GM12878 (cell line): ENCODE measurements around the gene PCYOX1L. TPM values are rescaled to one million over a fixed set of nuclear protein-coding genes. Genes with fewer than 3 reads are reported as not detected.

ENCODE experiments used
- ATAC-seq: fragments of 200-7000 bp; cut with Tn5 transposase; 3 replicates; pipeline ENCODE4 v1.9.1; 2020; ENCODE audit warnings: mild to moderate bottlenecking, moderate library complexity
- BruUV-seq: library from RNA; stranded (reverse); fragments of 400-500 nt; replicated peaks from 2 replicates; lab custom pipeline; 2021; lab: Mats Ljungman, UMichigan
- CTCF ChIA-PET: fragments of 300-600 bp; sonication (Branson Sonifier 250); formaldehyde crosslinking; extraction: SDS; loops from one replicate; lab custom pipeline; 2021; ENCODE audit warnings: inconsistent platforms; lab: Yijun Ruan, JAX
- POLR2A ChIA-PET: fragments of 350-600 bp; formaldehyde crosslinking; extraction: SDS; loops from one replicate; lab custom pipeline; 2021; ENCODE audit warnings: inconsistent platforms; lab: Charles Lee
- RAD21 ChIA-PET: fragments of 300-600 bp; sonication (Branson Sonifier 250); formaldehyde crosslinking; loops from one replicate; lab custom pipeline; 2023; ENCODE audit warnings: antibody characterized with exemption; ENCODE audit not compliant: unreplicated experiment; lab: Charles Lee
- SMC1A ChIA-PET: fragments of 300-600 bp; sonication (Branson Sonifier 250); formaldehyde crosslinking; loops from one replicate; lab custom pipeline; 2023; ENCODE audit not compliant: unreplicated experiment, uncharacterized antibody; lab: Charles Lee
- DNase-seq: peaks from one replicate; pipeline ENCODE4 v3.0.0-alpha.2; 2011; ENCODE audit warnings: low read depth, low spot score
- FAIRE-seq: peaks from 3 replicates; lab custom pipeline; 2011; peaks lifted over from hg19 to GRCh38; lab: Jason Lieb, UNC
- H2AFZ ChIP-seq: 2 replicates; pipeline ENCODE4 v1.6.0; 2011; ENCODE audit warnings: low read depth, low read length, control low read depth; ENCODE audit not compliant: control insufficient read depth
- H3K27ac ChIP-seq: 2 replicates; pipeline ENCODE4 v1.5.1; 2011; ENCODE audit warnings: control low read depth; ENCODE audit not compliant: control insufficient read depth, insufficient read depth
- H3K27me3 ChIP-seq, 2 experiments: replicated peaks in 1 of 2; 2 replicates each; pipeline versions ENCODE4 v1.6.0 to v1.6.1; 2011; ENCODE audit warnings: low read length in 1 of 2; ENCODE audit not compliant: control insufficient read depth in 2 of 2, insufficient read depth in 2 of 2
- H3K36me3 ChIP-seq, 2 experiments: 2 replicates each; pipeline ENCODE4 v1.5.1; 2011; ENCODE audit warnings: low read length in 1 of 2; ENCODE audit not compliant: control insufficient read depth in 2 of 2, insufficient read depth in 2 of 2
- H3K4me1 ChIP-seq: 2 replicates; pipeline ENCODE4 v1.6.1; 2011; ENCODE audit warnings: mild to moderate bottlenecking, low read length, moderate library complexity, mixed read lengths; ENCODE audit not compliant: control insufficient read depth, insufficient read depth
- H3K4me2 ChIP-seq: 2 replicates; pipeline ENCODE4 v1.6.0; 2011; ENCODE audit warnings: control low read depth; ENCODE audit not compliant: control insufficient read depth, insufficient read depth
- H3K4me3 ChIP-seq: fragments of 200-600 bp; sonication (generic); 2 replicates; pipeline ENCODE4 v1.5.1; 2016
- H3K79me2 ChIP-seq: 2 replicates; pipeline ENCODE4 v1.6.0; 2011; ENCODE audit warnings: low read length; ENCODE audit not compliant: control insufficient read depth, insufficient read depth
- H3K9ac ChIP-seq: 2 replicates; pipeline ENCODE4 v1.8.0; 2011; ENCODE audit warnings: low read length, control low read depth, mixed read lengths; ENCODE audit not compliant: control insufficient read depth, insufficient read depth
- H3K9me3 ChIP-seq: replicated peaks from 3 replicates; pipeline ENCODE4 v1.5.1; 2011; ENCODE audit warnings: mild to moderate bottlenecking, low read length; ENCODE audit not compliant: control insufficient read depth, insufficient read depth
- H4K20me1 ChIP-seq: 2 replicates; pipeline ENCODE4 v1.6.0; 2011; ENCODE audit not compliant: control insufficient read depth, insufficient read depth
- CEBPB ChIP-seq, 2 experiments: fragments of 150-350 bp in 1 of 2; IDR thresholded peaks; 2 replicates each; pipeline ENCODE4 v1.6.1; 2012 to 2014; ENCODE audit warnings: low read depth in 2 of 2, low read length in 2 of 2, borderline replicate concordance in 1 of 2, inconsistent platforms in 1 of 2
- SRF ChIP-seq, 2 experiments: IDR thresholded peaks; 2 replicates each; pipeline ENCODE4 v1.6.1; 2011; ENCODE audit warnings: low read depth in 2 of 2, low read length in 2 of 2, mild to moderate bottlenecking in 1 of 2, moderate library complexity in 1 of 2
- WGBS: methylation state at CpG from one replicate; pipeline ENCODE4 v1.1.6; 2016; ENCODE audit warnings: low lambda C conversion rate; ENCODE audit not compliant: insufficient replicate concordance, insufficient coverage; ENCODE audit errors: missing lambda C conversion rate; 5-methylcytosine and 5-hydroxymethylcytosine counted together
- in situ Hi-C: fragments of 300-500 bp; cut with MboI; formaldehyde crosslinking; loops from 9 replicates; pipeline ENCODE4 v1.14.3; 2018; ENCODE audit warnings: mixed read lengths
- intact Hi-C: fragments of 100-400 bp; cut with micrococcal nuclease; formaldehyde crosslinking; loops from one replicate; pipeline ENCODE4 v1.14.2; 2022; ENCODE audit not compliant: unreplicated experiment
- polyA plus RNA-seq, 11 experiments: library from polyadenylated mRNA; depleted of rRNA in 4 of 11; unstranded in 6 of 11; stranded (reverse) in 5 of 11; fragments of >200 nt; fragmentation: Nextera tagmentation in 4 of 11; fragmentation: Illumina TruSeq in 1 of 11; extraction: Ambion mirVana in 4 of 11; extraction: Trizol in 1 of 11; gene quantifications; 1 replicate in 1 of 11; 2 replicates in 10 of 11; pipeline versions ENCODE4 v1.2.1 to v1.2.3, GENCODE V29; 2011 to 2016; ENCODE audit warnings: inconsistent platforms in 2 of 11, missing spikeins in 2 of 11, low read depth in 1 of 11
- total RNA-seq, 4 experiments: library from RNA; depleted of rRNA in 3 of 4; stranded (reverse); fragments of >200 nt in 3 of 4; fragmentation: Illumina TruSeq in 1 of 4; extraction: Trizol in 1 of 4; gene quantifications; 2 replicates each; pipeline versions ENCODE4 v1.2.1 to v1.2.3, GENCODE V29; 2013 to 2021
- TF ChIP-seq, protein P1 (sequence below): fragments of 450-650 bp; IDR thresholded peaks from 2 replicates; pipeline ENCODE4 v1.6.1; 2014; ENCODE audit warnings: mild to moderate bottlenecking

The PCYOX1L gene
- total and polyA plus RNA-seq, 10 of the 15 experiments (the other 5 are each of a cell fraction or from before 2014, with no cell fraction given) = 2.9 to 17.0 (median 12.9) TPM

GRCh38 chr5:149406979-149407306 lies 49.1 kb downstream of the PCYOX1L start:
- H3K4me2 ChIP-seq = no peak overlapping the region
- ChIA-PET POLR2A (no interaction called here), RAD21 (no interaction called here), CTCF (interaction anchor here (1.3 to 1.4 kb wide), 2 partner anchors 12 to 25 kb away, joined by 3 to 7 read pairs; no protein-coding TSS in a partner anchor), SMC1A (no interaction called here)
- no peak for DNase-seq
- TF ChIP-seq, protein P1, sequence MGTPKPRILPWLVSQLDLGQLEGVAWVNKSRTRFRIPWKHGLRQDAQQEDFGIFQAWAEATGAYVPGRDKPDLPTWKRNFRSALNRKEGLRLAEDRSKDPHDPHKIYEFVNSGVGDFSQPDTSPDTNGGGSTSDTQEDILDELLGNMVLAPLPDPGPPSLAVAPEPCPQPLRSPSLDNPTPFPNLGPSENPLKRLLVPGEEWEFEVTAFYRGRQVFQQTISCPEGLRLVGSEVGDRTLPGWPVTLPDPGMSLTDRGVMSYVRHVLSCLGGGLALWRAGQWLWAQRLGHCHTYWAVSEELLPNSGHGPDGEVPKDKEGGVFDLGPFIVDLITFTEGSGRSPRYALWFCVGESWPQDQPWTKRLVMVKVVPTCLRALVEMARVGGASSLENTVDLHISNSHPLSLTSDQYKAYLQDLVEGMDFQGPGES = no peak
- TF ChIP-seq SRF (IDR thresholded peaks at IDR 0.05; ENCODE audit: low read depth in 2 of 2, low read length in 2 of 2) (no peak), CEBPB (IDR thresholded peaks at IDR 0.05; ENCODE audit: borderline replicate concordance in 1 of 2, low read depth in 2 of 2, low read length in 2 of 2) (no peak)
- H3K36me3 ChIP-seq = no peaks in the 10 kb centered on the region
- intact Hi-C loops (no loop called here), in situ Hi-C loops (no loop called here)
- H2AFZ ChIP-seq = no peak overlapping the region
- ATAC-seq = no peak
- WGBS = 16% methylated on average over 4 of the region's 4 CpGs
- no peaks in the 10 kb centered on the region for H3K9me3 ChIP-seq
- H3K27me3 ChIP-seq = peaks cover 0 to 2% of the 10 kb centered on the region in 2 experiments; a peak in 2 of 4 replicates
- H3K4me3 ChIP-seq = no peak overlapping the region
- no peaks in the 10 kb centered on the region for H3K4me1 ChIP-seq
- BruUV-seq = no TSS peak
- no peak overlapping the region for H3K27ac ChIP-seq
- FAIRE-seq = no peak
- H3K9ac ChIP-seq = no peak overlapping the region
- no peaks in the 10 kb centered on the region for H4K20me1 ChIP-seq
- no peaks in the 10 kb centered on the region for H3K79me2 ChIP-seq
